Measurements from ENCODE around the gene GRAP.
"Not testable (repeated sequence)": the region's sequence is repeated elsewhere in the genome, so short reads cannot be mapped to it uniquely, and the experiment has no call there.

GRCh38 chr17:19088804-19089685 is 42.3 kb upstream of the GRAP start:
- not testable (repeated sequence) for TF ChIP-seq CTCF, POLR2A (IDR thresholded peaks at IDR 0.05)
